ENCODE measurements around the gene DNAJA3. TPM values are rescaled to one million over a fixed set of nuclear protein-coding genes. Genes with fewer than 3 reads are reported as not detected.

The DNAJA3 gene
- total and polyA plus RNA-seq, 10 of the 15 experiments (the other 5 are each of a cell fraction or from before 2014, with no cell fraction given): 8.4 to 141 (median 60.8) TPM

DNA sequence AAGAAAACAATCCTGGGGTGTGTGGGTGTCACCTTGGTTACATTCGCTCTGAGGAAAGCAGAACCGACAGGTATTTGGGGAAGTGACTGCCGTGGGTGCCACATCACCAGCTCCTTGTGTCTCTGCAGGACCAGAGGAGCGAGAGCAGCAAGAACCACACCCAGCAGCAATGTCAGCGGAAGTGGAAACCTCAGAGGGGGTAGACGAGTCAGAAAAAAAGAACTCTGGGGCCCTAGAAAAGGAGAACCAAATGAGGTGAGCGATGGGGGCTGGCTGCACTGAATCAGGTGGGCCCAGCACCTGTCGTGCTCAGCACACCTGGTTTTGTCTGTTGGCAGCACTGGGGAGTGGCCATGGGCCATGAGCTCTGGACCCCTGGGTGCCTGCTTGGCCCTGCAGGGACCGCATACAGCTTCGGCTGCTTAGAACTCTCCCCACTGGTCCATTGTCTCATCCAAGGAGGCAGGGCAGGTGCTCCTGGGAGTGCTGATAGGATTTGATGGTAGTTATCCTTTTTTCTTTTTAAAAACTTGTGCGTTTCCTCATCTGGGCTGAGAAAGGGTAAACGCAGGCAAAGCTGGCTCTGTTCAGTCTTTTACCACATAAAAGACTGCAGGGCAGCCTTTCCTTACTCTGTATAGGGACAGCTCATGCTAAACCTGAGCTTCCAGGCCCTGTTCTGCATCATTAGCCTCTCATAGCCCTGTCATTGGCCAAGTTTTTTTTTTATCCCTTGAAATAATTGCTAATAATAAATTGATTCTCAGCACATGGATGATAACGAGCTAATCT, 79.9 kb downstream of the DNAJA3 start (continued):
- TF ChIP-seq EZH2 (IDR thresholded peaks at IDR 0.05; ENCODE audit: borderline replicate concordance, control insufficient read depth, low read depth, low read length): no peak
- TF ChIP-seq, protein P1, sequence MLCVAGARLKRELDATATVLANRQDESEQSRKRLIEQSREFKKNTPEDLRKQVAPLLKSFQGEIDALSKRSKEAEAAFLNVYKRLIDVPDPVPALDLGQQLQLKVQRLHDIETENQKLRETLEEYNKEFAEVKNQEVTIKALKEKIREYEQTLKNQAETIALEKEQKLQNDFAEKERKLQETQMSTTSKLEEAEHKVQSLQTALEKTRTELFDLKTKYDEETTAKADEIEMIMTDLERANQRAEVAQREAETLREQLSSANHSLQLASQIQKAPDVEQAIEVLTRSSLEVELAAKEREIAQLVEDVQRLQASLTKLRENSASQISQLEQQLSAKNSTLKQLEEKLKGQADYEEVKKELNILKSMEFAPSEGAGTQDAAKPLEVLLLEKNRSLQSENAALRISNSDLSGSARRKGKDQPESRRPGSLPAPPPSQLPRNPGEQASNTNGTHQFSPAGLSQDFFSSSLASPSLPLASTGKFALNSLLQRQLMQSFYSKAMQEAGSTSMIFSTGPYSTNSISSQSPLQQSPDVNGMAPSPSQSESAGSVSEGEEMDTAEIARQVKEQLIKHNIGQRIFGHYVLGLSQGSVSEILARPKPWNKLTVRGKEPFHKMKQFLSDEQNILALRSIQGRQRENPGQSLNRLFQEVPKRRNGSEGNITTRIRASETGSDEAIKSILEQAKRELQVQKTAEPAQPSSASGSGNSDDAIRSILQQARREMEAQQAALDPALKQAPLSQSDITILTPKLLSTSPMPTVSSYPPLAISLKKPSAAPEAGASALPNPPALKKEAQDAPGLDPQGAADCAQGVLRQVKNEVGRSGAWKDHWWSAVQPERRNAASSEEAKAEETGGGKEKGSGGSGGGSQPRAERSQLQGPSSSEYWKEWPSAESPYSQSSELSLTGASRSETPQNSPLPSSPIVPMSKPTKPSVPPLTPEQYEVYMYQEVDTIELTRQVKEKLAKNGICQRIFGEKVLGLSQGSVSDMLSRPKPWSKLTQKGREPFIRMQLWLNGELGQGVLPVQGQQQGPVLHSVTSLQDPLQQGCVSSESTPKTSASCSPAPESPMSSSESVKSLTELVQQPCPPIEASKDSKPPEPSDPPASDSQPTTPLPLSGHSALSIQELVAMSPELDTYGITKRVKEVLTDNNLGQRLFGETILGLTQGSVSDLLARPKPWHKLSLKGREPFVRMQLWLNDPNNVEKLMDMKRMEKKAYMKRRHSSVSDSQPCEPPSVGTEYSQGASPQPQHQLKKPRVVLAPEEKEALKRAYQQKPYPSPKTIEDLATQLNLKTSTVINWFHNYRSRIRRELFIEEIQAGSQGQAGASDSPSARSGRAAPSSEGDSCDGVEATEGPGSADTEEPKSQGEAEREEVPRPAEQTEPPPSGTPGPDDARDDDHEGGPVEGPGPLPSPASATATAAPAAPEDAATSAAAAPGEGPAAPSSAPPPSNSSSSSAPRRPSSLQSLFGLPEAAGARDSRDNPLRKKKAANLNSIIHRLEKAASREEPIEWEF (IDR thresholded peaks at IDR 0.05; ENCODE audit: insufficient replicate concordance, low read depth, low read length): no peak
- TF ChIP-seq, protein P2, sequence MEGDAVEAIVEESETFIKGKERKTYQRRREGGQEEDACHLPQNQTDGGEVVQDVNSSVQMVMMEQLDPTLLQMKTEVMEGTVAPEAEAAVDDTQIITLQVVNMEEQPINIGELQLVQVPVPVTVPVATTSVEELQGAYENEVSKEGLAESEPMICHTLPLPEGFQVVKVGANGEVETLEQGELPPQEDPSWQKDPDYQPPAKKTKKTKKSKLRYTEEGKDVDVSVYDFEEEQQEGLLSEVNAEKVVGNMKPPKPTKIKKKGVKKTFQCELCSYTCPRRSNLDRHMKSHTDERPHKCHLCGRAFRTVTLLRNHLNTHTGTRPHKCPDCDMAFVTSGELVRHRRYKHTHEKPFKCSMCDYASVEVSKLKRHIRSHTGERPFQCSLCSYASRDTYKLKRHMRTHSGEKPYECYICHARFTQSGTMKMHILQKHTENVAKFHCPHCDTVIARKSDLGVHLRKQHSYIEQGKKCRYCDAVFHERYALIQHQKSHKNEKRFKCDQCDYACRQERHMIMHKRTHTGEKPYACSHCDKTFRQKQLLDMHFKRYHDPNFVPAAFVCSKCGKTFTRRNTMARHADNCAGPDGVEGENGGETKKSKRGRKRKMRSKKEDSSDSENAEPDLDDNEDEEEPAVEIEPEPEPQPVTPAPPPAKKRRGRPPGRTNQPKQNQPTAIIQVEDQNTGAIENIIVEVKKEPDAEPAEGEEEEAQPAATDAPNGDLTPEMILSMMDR (IDR thresholded peaks at IDR 0.05 in 2 of 3, conservative IDR thresholded peaks at IDR 0.05 in 1 of 3; ENCODE audit: control insufficient read depth in 2 of 3, extremely low read depth in 1 of 3, insufficient read depth in 1 of 3, low read depth in 3 of 3, low read length in 3 of 3): no peak
- no peak for TF ChIP-seq NFXL1 (IDR thresholded peaks at IDR 0.05; ENCODE audit: borderline replicate concordance)
- TF ChIP-seq RAD21 (IDR thresholded peaks at IDR 0.05; ENCODE audit: insufficient read depth, low read depth, low read length): 0 out of 2 replicates have a peak, but pooled peaks have one; percentile 7
- no peak for TF ChIP-seq PML (IDR thresholded peaks at IDR 0.05; ENCODE audit: low read length)
- no peak for TF ChIP-seq SREBF1 (IDR thresholded peaks at IDR 0.05; ENCODE audit: low read length)
- TF ChIP-seq, protein P3, sequence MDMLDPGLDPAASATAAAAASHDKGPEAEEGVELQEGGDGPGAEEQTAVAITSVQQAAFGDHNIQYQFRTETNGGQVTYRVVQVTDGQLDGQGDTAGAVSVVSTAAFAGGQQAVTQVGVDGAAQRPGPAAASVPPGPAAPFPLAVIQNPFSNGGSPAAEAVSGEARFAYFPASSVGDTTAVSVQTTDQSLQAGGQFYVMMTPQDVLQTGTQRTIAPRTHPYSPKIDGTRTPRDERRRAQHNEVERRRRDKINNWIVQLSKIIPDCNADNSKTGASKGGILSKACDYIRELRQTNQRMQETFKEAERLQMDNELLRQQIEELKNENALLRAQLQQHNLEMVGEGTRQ (IDR thresholded peaks at IDR 0.05; ENCODE audit: borderline replicate concordance, low read depth, low read length): no peak
- TF ChIP-seq, protein P4, sequence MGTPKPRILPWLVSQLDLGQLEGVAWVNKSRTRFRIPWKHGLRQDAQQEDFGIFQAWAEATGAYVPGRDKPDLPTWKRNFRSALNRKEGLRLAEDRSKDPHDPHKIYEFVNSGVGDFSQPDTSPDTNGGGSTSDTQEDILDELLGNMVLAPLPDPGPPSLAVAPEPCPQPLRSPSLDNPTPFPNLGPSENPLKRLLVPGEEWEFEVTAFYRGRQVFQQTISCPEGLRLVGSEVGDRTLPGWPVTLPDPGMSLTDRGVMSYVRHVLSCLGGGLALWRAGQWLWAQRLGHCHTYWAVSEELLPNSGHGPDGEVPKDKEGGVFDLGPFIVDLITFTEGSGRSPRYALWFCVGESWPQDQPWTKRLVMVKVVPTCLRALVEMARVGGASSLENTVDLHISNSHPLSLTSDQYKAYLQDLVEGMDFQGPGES (IDR thresholded peaks at IDR 0.05): no peak
- TF ChIP-seq RAD51 (IDR thresholded peaks at IDR 0.05): no peak
- TF ChIP-seq, protein P5, sequence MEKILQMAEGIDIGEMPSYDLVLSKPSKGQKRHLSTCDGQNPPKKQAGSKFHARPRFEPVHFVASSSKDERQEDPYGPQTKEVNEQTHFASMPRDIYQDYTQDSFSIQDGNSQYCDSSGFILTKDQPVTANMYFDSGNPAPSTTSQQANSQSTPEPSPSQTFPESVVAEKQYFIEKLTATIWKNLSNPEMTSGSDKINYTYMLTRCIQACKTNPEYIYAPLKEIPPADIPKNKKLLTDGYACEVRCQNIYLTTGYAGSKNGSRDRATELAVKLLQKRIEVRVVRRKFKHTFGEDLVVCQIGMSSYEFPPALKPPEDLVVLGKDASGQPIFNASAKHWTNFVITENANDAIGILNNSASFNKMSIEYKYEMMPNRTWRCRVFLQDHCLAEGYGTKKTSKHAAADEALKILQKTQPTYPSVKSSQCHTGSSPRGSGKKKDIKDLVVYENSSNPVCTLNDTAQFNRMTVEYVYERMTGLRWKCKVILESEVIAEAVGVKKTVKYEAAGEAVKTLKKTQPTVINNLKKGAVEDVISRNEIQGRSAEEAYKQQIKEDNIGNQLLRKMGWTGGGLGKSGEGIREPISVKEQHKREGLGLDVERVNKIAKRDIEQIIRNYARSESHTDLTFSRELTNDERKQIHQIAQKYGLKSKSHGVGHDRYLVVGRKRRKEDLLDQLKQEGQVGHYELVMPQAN (conservative IDR thresholded peaks at IDR 0.05): no peak
- TF ChIP-seq MYC (IDR thresholded peaks at IDR 0.05; ENCODE audit: insufficient read depth, insufficient read length, insufficient replicate concordance, low read length, severe bottlenecking): no peak
- TF ChIP-seq ZNF24 (IDR thresholded peaks at IDR 0.05): no peak
- TF ChIP-seq JUND (IDR thresholded peaks at IDR 0.05; ENCODE audit: low read depth, low read length): no peak
- no peak for TF ChIP-seq RFX5 (IDR thresholded peaks at IDR 0.05; ENCODE audit: low read depth, low read length)
- TF ChIP-seq ZZZ3 (IDR thresholded peaks at IDR 0.05; ENCODE audit: control insufficient read depth, insufficient read length, low read depth): no peak
- no peak for TF ChIP-seq TCF3 (IDR thresholded peaks at IDR 0.05; ENCODE audit: borderline replicate concordance, insufficient read depth, low read depth, low read length)
- TF ChIP-seq NR2F1 (conservative IDR thresholded peaks at IDR 0.05): no peak

All from GM12878 (cell line).